ENCODE results near the gene KRR1. TPM values are rescaled to one million over a fixed set of nuclear protein-coding genes. Genes with fewer than 3 reads are reported as not detected.
"Not testable (repeated sequence)": the region's sequence is repeated elsewhere in the genome, so short reads cannot be mapped to it uniquely, and the experiment has no call there.

The KRR1 gene
- total RNA-seq, 4 donors from 2014 or later = 26.8 to 43.1 (median 34.8) TPM

GRCh38 chr12:75491169-75491568 is 20.2 kb downstream of the KRR1 start:
- no peak for DNase-seq
- in situ Hi-C loops (cut with MboI; ENCODE audit: low sequenced_read_pairs in 4 of 4) (no loop called here), intact Hi-C loops (cut with DNase I; ENCODE audit: low total_unique reads) (no loop called here)
- H3K4me3 ChIP-seq = no peak overlapping the region
- H3K27me3 ChIP-seq = no peaks in the 10 kb centered on the region
- H3K27ac ChIP-seq = no peak overlapping the region
- no peak for ATAC-seq
- TF ChIP-seq CTCF (IDR thresholded peaks at IDR 0.05 in 4 of 5, conservative IDR thresholded peaks at IDR 0.05 in 1 of 5) = no peak
- TF ChIP-seq POLR2A (IDR thresholded peaks at IDR 0.05) = no peak
- peaks cover 2 to 20% of the 10 kb centered on the region in 2 donors for H3K36me3 ChIP-seq
- H3K9me3 ChIP-seq = no peaks in the 10 kb centered on the region
- no peaks in the 10 kb centered on the region for H3K4me1 ChIP-seq

- peaks cover 2 to 10% of the 10 kb centered on the region in 2 donors for H3K36me3 ChIP-seq
- ATAC-seq = no peak
- no peaks in the 10 kb centered on the region for H3K4me1 ChIP-seq
- no peak overlapping the region for H3K4me3 ChIP-seq
- H3K9me3 ChIP-seq = no peaks in the 10 kb centered on the region
- no peak overlapping the region for H3K27ac ChIP-seq
- in situ Hi-C loops (cut with MboI; ENCODE audit: low sequenced_read_pairs in 4 of 4) (no loop called here), intact Hi-C loops (cut with DNase I; ENCODE audit: low total_unique reads) (no loop called here)
- no peaks in the 10 kb centered on the region for H3K27me3 ChIP-seq
- DNase-seq = no peak
- no peak for TF ChIP-seq CTCF (IDR thresholded peaks at IDR 0.05 in 4 of 5, conservative IDR thresholded peaks at IDR 0.05 in 1 of 5)
- TF ChIP-seq POLR2A (IDR thresholded peaks at IDR 0.05) = no peak
These were observed 21.7 kb downstream of the KRR1 start for GRCh38 chr12:75489613-75490210.

- DNase-seq (no peak), ATAC-seq (no peak)
- Histone ChIP-seq H3K4me3 (no peak overlapping the region), H3K9me3 (no peaks in the 10 kb centered on the region), H3K36me3 (peaks cover 2 to 10% of the 10 kb centered on the region in 2 donors), H3K27me3 (no peaks in the 10 kb centered on the region), H3K4me1 (no peaks in the 10 kb centered on the region), H3K27ac (no peak overlapping the region)
- intact Hi-C loops (cut with DNase I; ENCODE audit: low total_unique reads) = no loop called here
- in situ Hi-C loops (cut with MboI; ENCODE audit: low sequenced_read_pairs in 4 of 4) = no loop called here
- no peak for TF ChIP-seq CTCF (IDR thresholded peaks at IDR 0.05 in 4 of 5, conservative IDR thresholded peaks at IDR 0.05 in 1 of 5)
- TF ChIP-seq POLR2A (IDR thresholded peaks at IDR 0.05) = no peak
These were observed 22.2 kb downstream of the KRR1 start for GRCh38 chr12:75489187-75489586.

GRCh38 chr12:75488553-75488952 is 22.9 kb downstream of the KRR1 start:
- H3K27ac ChIP-seq = no peak overlapping the region
- intact Hi-C loops (cut with DNase I; ENCODE audit: low total_unique reads) (no loop called here), in situ Hi-C loops (cut with MboI; ENCODE audit: low sequenced_read_pairs in 4 of 4) (no loop called here)
- no peak for TF ChIP-seq POLR2A (IDR thresholded peaks at IDR 0.05)
- TF ChIP-seq CTCF (IDR thresholded peaks at IDR 0.05 in 4 of 5, conservative IDR thresholded peaks at IDR 0.05 in 1 of 5) = peak in 2 of 5 experiments; percentile 7 to 29
- peaks cover 0 to 2% of the 10 kb centered on the region in 2 donors for H3K4me1 ChIP-seq
- no peaks in the 10 kb centered on the region for H3K27me3 ChIP-seq
- no peaks in the 10 kb centered on the region for H3K9me3 ChIP-seq
- DNase-seq = no peak
- no peak overlapping the region for H3K4me3 ChIP-seq
- peaks cover 0 to 6% of the 10 kb centered on the region in 2 donors for H3K36me3 ChIP-seq
- no peak for ATAC-seq

- H3K4me1 ChIP-seq = peaks cover 0 to 3% of the 10 kb centered on the region in 2 donors
- TF ChIP-seq CTCF (IDR thresholded peaks at IDR 0.05 in 4 of 5, conservative IDR thresholded peaks at IDR 0.05 in 1 of 5) (no peak), POLR2A (IDR thresholded peaks at IDR 0.05) (no peak)
- in situ Hi-C loops (cut with MboI; ENCODE audit: low sequenced_read_pairs in 4 of 4) = no loop called here
These were observed 24.1 kb downstream of the KRR1 start for GRCh38 chr12:75487308-75487707.

GRCh38 chr12:75484450-75484849 is 27.0 kb downstream of the KRR1 start:
- H3K4me3 ChIP-seq; H3K36me3 ChIP-seq; intact Hi-C loops (cut with DNase I; ENCODE audit: low total_unique reads); in situ Hi-C loops (cut with MboI; ENCODE audit: low sequenced_read_pairs in 4 of 4); ATAC-seq; DNase-seq; H3K9me3 ChIP-seq; H3K27me3 ChIP-seq; H3K27ac ChIP-seq: not testable (repeated sequence)
- H3K4me1 ChIP-seq = peaks cover 5 to 13% of the 10 kb centered on the region in 2 donors

More at GRCh38 chr12:75487308-75487707, 24.1 kb downstream of the KRR1 start:
- no peaks in the 10 kb centered on the region for H3K9me3 ChIP-seq
- H3K4me3 ChIP-seq = no peak overlapping the region
- no peaks in the 10 kb centered on the region for H3K27me3 ChIP-seq
- intact Hi-C loops (cut with DNase I; ENCODE audit: low total_unique reads) = no loop called here
- ATAC-seq = no peak
- no peak overlapping the region for H3K27ac ChIP-seq
- no peak for DNase-seq
- no peaks in the 10 kb centered on the region for H3K36me3 ChIP-seq

Measured in gastrocnemius medialis (tissue), 4 donors.